ENCODE measurements around the gene PTPRJ. TPM values are rescaled to one million over a fixed set of nuclear protein-coding genes. Genes with fewer than 3 reads are reported as not detected.

PTPRJ gene
- total and polyA plus RNA-seq, 2 of the 13 experiments (the other 11 are each of a cell fraction or from before 2014, with no cell fraction given) = 1.0 to 1.2 TPM

DNA sequence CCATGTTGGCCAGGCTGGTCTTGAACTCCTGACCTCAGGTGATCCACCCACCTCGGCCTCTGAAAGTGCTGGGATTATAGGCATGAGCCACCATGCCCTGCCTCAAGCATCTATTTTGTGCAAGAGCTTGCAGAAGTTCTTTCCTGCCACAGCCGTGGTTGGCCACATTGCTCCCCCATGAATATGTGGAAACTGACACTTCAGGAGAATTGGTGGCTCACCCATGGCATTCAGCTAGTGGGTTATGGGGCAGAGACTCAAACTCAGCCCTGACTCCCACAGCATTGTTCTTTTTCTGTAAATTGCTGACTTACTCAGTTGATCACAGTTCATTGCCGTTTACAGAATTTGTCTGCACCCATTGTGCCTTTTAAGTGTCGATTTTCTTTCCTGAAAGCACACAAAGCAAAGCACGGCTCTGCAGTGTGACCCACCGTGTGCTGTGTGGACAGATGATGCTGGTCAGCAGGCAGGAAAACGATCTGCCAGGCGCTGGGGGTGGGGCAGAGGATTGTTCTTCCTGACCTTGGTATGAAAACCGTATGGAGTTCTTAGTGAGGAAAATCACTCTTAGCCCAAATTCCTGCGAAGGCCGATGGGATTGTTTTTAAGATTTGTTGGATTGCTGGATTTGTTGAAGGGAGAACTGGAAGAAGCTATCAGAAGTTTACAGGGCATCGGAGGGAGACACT lies 115.6 kb downstream of the PTPRJ start (continued):
- TF ChIP-seq, protein P1, sequence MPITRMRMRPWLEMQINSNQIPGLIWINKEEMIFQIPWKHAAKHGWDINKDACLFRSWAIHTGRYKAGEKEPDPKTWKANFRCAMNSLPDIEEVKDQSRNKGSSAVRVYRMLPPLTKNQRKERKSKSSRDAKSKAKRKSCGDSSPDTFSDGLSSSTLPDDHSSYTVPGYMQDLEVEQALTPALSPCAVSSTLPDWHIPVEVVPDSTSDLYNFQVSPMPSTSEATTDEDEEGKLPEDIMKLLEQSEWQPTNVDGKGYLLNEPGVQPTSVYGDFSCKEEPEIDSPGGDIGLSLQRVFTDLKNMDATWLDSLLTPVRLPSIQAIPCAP (CRISPR knock-in tag; IDR thresholded peaks at IDR 0.05; ENCODE audit: low read depth) = no peak
- TF ChIP-seq SOX6 (IDR thresholded peaks at IDR 0.05) = no peak
- TF ChIP-seq SOX6 (CRISPR knock-in tag; IDR thresholded peaks at IDR 0.05) = peak; percentile 31; the same call in 1 of the 2 replicates
- TF ChIP-seq NCOA2 (CRISPR knock-in tag; IDR thresholded peaks at IDR 0.05) = no peak
- no peak for TF ChIP-seq SSRP1 (CRISPR knock-in tag; IDR thresholded peaks at IDR 0.05)
- TF ChIP-seq NFE2 (CRISPR knock-in tag; IDR thresholded peaks at IDR 0.05) = no peak
- peak; percentile 42; the same call in 1 of the 2 replicates for TF ChIP-seq GATAD2A (CRISPR knock-in tag; IDR thresholded peaks at IDR 0.05)
- TF ChIP-seq FOXA3 (CRISPR knock-in tag; IDR thresholded peaks at IDR 0.05) = 0 out of 2 replicates have a peak, but pooled peaks have one; percentile 27
- TF ChIP-seq ARNTL (CRISPR knock-in tag; IDR thresholded peaks at IDR 0.05) = 0 out of 2 replicates have a peak, but pooled peaks have one; percentile 37
- TF ChIP-seq, protein P2, sequence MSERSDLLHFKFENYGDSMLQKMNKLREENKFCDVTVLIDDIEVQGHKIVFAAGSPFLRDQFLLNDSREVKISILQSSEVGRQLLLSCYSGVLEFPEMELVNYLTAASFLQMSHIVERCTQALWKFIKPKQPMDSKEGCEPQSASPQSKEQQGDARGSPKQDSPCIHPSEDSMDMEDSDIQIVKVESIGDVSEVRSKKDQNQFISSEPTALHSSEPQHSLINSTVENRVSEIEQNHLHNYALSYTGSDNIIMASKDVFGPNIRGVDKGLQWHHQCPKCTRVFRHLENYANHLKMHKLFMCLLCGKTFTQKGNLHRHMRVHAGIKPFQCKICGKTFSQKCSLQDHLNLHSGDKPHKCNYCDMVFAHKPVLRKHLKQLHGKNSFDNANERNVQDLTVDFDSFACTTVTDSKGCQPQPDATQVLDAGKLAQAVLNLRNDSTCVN (CRISPR knock-in tag; IDR thresholded peaks at IDR 0.05; ENCODE audit: borderline replicate concordance) = no peak
- TF ChIP-seq SAP130 (CRISPR knock-in tag; IDR thresholded peaks at IDR 0.05; ENCODE audit: low read depth) = peak; percentile 31; the same call in 1 of the 2 replicates
- TF ChIP-seq ZBTB8A (CRISPR knock-in tag; IDR thresholded peaks at IDR 0.05; ENCODE audit: borderline replicate concordance, low read depth) = no peak
- TF ChIP-seq SALL1 (CRISPR knock-in tag; IDR thresholded peaks at IDR 0.05) = peak; percentile 39; the same call in 1 of the 2 replicates
- peak; percentile 37; the same call in 1 of the 2 replicates for TF ChIP-seq HNF1B (CRISPR knock-in tag; IDR thresholded peaks at IDR 0.05)
- no peak for TF ChIP-seq ZSCAN9 (CRISPR knock-in tag; IDR thresholded peaks at IDR 0.05; ENCODE audit: borderline replicate concordance)
- TF ChIP-seq, protein P3, sequence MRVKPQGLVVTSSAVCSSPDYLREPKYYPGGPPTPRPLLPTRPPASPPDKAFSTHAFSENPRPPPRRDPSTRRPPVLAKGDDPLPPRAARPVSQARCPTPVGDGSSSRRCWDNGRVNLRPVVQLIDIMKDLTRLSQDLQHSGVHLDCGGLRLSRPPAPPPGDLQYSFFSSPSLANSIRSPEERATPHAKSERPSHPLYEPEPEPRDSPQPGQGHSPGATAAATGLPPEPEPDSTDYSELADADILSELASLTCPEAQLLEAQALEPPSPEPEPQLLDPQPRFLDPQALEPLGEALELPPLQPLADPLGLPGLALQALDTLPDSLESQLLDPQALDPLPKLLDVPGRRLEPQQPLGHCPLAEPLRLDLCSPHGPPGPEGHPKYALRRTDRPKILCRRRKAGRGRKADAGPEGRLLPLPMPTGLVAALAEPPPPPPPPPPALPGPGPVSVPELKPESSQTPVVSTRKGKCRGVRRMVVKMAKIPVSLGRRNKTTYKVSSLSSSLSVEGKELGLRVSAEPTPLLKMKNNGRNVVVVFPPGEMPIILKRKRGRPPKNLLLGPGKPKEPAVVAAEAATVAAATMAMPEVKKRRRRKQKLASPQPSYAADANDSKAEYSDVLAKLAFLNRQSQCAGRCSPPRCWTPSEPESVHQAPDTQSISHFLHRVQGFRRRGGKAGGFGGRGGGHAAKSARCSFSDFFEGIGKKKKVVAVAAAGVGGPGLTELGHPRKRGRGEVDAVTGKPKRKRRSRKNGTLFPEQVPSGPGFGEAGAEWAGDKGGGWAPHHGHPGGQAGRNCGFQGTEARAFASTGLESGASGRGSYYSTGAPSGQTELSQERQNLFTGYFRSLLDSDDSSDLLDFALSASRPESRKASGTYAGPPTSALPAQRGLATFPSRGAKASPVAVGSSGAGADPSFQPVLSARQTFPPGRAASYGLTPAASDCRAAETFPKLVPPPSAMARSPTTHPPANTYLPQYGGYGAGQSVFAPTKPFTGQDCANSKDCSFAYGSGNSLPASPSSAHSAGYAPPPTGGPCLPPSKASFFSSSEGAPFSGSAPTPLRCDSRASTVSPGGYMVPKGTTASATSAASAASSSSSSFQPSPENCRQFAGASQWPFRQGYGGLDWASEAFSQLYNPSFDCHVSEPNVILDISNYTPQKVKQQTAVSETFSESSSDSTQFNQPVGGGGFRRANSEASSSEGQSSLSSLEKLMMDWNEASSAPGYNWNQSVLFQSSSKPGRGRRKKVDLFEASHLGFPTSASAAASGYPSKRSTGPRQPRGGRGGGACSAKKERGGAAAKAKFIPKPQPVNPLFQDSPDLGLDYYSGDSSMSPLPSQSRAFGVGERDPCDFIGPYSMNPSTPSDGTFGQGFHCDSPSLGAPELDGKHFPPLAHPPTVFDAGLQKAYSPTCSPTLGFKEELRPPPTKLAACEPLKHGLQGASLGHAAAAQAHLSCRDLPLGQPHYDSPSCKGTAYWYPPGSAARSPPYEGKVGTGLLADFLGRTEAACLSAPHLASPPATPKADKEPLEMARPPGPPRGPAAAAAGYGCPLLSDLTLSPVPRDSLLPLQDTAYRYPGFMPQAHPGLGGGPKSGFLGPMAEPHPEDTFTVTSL (CRISPR knock-in tag; IDR thresholded peaks at IDR 0.05; ENCODE audit: borderline replicate concordance) = peak; percentile 57; the same call in 1 of the 2 replicates
- TF ChIP-seq, protein P4, sequence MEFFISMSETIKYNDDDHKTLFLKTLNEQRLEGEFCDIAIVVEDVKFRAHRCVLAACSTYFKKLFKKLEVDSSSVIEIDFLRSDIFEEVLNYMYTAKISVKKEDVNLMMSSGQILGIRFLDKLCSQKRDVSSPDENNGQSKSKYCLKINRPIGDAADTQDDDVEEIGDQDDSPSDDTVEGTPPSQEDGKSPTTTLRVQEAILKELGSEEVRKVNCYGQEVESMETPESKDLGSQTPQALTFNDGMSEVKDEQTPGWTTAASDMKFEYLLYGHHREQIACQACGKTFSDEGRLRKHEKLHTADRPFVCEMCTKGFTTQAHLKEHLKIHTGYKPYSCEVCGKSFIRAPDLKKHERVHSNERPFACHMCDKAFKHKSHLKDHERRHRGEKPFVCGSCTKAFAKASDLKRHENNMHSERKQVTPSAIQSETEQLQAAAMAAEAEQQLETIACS (CRISPR knock-in tag; IDR thresholded peaks at IDR 0.05) = no peak
